ENCODE data around the gene SEC16A.
A peak's percentile ranks its signal among the peaks of the same experiment; 100 is the strongest.

The SEC16A gene

DNA sequence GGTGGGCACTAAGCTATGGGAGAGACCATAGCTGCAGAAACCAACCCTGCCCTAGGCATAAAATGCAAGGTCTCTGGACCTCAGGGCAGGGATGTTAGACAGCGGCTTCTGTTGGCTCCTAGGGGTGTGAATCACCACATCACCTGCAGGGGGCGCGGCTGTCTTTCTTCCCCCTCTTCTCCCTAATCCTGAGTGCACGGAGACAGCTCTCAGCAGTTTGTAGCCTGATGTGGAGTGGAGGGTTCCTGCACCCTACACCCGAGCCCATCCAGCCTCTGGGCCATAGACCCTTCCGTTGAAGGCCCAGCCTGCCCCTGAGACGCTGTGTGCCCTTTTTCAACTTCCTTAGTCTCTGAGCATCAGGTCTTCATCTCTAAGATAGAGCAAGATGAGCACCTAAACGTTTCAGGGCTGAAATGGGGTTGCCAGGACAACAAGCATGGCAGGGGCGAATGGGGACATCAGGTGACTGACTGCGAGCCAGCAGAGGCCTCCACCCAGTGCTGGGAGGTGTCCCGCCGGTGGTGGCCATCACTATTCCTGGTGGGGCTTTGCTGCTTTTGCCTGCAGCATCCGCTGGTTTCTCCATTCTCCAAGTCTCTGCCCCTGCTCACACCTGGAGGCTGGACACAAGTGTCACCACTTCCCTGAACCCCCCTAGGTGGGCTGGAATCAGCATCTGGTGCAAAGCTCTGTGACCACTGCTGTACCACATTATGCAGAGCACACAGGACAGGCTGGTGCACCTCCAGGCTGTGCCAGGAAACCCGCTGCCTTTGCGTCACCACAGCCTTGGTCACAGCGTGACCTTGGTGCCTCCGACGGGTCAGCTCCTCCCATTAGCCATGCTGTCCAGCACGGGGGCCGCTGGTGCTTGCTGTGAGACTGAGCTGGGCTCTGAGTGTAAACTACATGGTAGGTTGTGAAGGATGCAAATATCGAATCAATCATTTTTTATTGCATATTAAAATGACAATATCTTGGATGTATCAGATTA lies 2.5 kb upstream of the SEC16A start:
- DNase-seq (ENCODE audit: low read depth in 3 of 3), result peak; percentile 73 to 82 (median 74)

DNA sequence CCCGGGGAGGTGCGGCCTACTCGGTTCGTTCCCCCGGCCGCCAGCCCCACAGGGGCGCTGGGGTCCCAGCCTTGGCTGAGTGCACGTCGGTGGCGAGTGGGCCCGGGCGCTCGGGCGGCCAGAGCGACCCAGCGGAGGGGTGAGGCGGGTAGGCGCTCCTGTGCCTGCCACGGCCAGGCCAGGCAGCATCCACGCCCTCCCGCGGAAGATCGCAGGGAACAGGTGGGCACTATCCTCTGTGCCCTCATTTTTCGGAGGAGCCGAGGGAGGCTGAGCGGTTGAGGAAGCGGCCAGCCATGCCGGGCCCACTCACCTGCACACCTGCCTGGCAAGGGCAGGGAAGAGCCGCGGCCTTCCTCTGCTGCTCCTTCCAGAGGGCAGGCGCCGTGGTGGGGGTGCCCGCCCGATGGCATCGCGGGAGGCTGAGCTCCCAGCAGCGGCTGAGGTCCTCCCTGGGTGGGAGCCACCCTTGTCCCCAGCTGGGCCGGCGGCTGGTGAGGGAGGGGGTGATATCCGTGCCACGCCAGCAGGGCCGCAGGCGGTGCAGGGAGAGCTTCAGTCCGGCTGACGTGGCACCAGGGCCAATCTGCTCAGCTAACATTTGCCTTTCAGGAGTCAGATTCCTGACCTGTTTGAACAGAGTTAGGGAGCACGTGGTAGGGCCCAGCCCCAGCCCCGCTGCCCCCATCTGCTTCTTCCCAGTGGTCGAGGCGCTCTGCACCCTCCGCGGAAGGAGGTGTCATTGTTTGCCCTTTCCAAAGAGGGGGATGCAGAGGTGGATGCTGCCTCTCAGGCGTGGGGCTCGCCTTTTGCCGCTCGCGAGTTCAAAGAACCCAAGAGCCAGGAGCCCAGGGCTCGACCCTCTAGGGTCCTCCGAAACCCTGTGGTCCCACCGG lies 1.6 kb upstream of the SEC16A start:
- no peak for DNase-seq (ENCODE audit: low read depth in 3 of 3)

DNA sequence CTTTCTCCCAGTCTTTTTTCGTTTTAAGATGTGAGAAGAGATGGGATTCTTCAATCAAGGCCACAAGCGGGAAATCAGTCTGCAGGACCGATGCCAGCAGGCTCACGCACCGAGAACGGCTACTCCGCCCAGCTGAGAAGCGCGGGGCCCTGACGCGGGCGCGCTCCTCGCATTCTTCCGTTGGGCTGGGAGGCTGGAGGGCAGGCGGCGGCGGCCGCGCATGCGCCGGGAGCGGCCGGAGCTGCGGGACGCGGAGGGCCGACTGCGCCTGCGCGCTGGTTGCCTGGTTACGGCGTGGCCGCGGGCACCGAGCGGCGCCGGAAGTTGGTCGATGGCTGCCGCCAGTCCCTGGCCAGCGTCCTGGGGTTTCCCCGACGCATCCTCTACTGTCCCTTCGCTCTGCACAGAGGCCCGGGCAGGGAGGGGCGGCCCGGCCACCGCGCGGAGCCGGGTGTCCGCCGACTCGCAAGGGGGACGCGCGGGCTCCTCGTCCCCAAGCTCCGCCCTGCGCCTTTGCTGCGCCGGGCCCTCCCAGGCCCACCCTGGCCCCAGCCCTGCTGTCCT lies 831 bp upstream of the SEC16A start:
- peak; percentile 87 to 92 (median 91) for DNase-seq (ENCODE audit: low read depth in 3 of 3)

DNA sequence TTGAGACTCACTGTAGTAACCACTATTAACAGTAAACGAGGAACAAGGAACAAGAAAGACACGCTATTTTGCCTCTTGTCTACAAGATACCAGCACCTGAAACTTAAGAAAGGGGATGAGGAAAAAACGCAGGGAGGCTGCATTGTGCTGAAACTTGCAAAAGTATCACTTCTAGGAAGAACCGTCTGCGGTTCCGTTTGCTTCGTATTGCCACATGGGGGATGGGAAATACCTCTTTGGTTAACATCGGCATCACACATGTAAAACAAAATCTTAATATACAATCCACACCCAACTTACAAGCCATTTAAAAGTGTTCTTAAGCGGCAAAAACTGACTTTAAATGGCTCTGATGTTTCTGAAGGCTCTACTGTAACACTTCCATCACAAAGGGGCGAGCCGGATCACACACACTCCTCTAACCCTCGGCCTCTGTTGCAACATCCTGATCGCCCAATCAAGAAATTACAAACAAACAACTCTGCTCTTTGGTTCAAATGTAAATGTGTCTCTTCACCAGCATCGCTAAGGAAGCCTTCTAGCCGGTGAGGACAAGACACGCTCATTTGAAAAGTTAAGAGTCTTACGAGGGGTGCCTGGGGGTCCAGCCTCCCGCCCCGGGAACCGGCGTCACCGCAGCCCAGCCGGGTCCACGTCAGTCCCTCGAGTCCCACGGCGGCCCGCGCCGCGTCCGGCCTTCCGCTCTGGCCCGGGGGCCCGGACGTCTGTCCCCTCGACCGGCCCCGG lies 621 bp downstream of the SEC16A start:
- DNase-seq (ENCODE audit: low read depth in 3 of 3), result no peak

DNA sequence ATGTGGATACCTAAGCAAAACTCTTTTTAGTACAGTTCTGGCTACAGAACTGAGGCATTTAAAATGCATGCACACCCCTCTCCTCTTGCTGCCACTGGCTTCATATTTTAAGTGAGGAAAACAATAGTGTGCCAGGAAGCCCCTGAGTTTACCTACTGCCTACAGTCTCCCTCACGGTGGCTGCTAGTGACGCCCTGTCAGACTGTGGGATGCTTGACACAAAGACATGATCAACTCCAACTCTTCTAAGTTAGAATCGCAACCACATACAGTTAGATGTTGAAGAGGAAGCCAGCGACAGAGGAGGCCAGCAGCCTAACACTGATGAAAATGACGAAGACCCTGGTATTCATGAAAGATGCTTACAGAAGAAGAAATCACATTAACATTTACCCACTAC lies 1.3 kb downstream of the SEC16A start:
- DNase-seq (ENCODE audit: low read depth in 3 of 3), result no peak

DNA sequence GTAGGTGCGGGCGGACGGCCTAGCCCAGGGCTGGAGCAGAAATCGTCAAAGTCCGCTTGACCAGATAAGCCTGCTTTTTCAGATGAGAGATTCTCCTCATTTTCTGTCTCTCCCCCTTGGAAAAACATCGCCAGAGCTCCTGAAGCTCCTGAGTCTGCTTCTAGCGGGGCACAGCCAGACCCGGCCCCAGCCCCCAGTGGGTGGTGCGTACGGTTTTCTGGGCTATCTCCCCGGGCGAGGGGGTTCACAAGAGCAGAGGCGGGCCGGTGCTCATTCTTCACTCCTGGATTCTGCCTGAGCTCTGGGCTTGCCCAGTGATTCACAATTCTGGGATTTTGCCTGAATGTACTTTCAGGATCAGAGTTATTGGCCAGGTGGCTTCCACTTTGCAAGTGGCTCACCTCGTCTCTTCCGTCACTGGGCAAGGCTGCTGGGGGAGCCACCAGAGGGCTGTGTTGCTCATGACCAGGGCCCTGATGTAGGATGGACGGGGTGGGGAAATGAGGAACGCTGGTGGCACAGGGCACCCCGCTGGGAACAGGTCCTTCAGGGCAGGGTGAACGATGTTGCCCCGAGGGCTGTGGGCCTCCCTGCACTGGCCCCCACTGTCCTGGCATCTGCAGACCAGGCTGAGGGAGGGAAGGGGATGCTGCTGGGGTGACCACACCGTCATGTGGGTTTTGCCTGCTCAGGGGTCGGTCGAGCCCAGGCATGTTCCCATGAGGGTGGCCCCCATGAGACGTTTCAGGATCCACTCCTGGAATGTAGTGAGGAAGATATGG lies 6.3 kb downstream of the SEC16A start:
- no peak for DNase-seq (ENCODE audit: low read depth in 3 of 3)

DNA sequence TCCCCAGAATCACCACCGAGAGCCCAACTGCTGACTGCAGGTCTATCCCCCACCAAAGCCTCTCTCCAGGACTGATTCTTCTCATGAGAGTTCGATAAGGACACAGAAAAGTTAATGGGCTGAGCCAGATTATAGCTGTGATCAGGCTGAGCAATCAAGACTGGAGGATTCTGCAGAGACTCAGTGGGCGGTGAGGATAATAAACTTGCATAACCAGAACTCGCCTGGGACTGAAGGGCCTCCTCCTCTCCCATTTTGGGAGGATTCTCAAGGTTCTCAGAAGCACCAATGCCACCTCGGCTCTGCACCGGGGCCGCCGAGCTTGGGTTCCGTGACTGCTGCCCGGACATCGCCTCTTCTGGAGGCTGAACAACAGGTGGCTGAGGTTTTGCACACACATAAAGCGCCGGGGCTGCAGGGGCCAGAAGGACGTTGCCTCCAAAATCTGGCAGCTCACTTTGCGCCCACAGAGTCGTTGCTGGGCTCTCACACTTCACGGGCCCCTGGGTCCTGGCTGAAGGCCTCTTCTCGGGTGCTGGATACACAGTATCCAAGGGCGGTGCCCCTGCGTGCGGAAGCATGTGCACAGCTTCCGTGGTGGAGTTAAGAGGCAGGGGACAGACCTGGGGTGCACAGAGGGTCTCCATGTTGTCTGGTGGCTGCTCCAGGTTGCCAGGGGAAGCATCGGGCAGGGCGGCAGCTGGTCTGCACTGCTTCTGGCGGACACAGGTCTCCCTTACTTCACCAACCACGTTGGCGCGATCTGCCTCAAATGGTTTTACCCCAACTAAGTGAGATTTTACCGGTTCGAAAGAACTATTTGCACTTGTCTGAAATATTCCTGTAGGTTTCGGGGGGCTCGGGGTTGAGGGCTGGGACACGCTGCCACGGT lies 7.6 kb downstream of the SEC16A start:
- DNase-seq (ENCODE audit: low read depth in 3 of 3), result no peak

DNA sequence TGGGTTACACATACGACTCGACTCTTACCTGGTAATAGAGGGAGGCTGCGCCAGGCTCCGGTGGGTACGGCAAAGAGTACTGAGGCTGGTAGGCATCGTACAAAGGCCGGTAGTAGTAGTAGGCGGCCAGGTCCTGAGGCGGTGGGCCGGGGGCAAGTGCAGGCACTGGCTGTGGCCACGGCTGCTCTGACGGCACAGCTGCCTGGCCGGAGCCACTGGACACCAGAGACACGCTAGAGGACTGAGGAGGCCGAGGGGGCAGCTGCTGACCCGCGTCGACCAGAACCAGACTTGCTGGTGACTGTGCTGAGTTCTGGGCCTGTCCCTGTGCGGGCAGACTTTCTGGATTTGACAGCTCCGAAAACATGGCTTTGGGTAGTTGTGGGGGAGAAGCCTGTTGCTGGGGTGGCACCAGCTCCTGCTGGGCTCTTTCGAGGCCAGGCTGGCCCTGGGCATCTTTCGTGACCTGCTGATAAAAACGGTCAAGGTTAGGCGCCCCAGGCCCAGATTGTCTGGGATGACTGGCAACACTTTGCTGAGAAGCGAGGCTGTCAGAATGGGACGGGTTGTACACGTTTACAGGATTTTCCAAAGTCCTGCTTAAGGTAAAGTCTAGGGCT lies 8.7 kb downstream of the SEC16A start:
- no peak for DNase-seq (ENCODE audit: low read depth in 3 of 3)

DNA sequence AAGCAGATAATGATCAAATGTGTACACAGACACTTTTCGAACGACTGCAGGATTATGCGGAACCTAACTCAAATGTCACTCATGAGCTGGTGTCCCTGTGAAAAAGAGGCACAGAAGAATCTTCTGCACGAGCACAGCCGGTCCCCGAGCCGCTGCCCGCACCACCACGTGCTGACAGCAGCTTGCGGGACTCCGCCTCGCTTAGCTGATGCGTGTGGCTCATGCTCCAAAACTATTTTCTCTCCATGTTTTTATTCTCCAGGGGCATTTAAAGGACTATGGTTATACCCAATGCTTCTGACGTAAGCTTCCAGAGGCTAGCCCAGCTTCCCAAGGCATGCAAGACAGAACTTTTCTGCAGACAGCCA lies 9.5 kb downstream of the SEC16A start:
- no peak for DNase-seq (ENCODE audit: low read depth in 3 of 3)

DNA sequence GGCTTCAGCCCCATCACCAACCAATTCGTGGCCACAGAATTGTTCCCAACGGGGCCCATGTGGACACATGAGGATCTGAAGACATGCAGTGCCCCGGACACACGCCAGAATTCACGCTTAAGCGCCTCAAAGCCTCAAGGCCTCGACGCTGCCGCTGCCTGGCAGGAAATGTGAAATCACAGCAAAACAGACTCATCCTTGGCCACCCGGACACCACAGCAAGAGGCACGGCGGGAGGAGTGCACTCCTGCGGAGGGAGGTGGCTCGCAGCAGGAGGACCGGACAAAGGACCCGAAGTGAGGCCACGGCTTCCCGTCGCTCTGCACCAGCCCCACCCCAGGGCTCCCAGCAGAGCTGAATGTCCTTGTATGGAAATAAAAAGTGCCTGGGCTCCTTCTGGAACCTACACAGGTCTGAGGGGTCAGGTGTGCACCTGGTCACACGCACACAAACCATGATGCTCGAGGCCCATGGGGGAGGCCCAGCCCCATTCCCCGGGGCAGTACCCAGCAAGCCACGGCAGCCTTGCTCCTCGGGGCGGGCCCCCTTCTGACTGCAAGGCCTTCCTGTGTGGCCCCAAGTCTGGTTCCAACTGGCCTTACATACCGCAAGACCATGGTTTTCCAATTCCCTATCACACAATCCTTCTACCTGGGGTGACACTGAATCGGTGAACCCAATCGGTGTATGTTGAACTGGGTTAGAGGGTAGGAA lies 10.0 kb downstream of the SEC16A start:
- DNase-seq (ENCODE audit: low read depth in 3 of 3), result no peak

DNA sequence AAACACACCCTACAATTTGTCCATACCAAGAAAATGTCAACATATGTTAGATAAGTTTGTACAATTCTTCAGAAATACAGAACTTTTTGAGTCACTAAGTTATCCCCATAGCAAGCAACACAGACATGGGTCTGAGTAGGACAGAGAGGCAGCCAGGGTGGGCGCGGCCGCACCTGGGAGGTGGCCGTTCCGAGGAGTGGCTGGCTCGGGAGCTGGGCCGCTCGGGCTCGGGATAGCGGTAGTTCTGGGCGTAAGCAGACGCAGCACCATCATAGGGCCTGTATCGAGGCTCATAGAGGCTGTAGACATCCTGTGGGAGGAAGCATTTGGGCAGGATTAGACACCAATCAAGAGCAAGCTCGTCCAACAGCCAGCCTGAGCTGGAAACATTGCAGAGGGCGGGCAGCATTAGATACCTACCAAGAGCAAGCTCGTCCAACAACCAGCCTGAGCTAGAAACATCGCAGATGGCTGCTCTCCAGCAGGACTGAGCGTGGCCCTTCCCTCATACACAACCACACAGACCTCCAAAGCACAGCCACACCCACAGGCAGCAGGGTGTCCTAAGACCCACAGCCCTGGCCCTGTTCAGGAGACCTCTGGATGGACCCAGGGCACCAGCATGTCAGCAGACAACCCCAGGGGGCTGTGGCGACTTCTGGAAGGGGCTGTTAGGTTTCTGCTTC lies 10.9 kb downstream of the SEC16A start:
- DNase-seq (ENCODE audit: low read depth in 3 of 3), result no peak

DNA sequence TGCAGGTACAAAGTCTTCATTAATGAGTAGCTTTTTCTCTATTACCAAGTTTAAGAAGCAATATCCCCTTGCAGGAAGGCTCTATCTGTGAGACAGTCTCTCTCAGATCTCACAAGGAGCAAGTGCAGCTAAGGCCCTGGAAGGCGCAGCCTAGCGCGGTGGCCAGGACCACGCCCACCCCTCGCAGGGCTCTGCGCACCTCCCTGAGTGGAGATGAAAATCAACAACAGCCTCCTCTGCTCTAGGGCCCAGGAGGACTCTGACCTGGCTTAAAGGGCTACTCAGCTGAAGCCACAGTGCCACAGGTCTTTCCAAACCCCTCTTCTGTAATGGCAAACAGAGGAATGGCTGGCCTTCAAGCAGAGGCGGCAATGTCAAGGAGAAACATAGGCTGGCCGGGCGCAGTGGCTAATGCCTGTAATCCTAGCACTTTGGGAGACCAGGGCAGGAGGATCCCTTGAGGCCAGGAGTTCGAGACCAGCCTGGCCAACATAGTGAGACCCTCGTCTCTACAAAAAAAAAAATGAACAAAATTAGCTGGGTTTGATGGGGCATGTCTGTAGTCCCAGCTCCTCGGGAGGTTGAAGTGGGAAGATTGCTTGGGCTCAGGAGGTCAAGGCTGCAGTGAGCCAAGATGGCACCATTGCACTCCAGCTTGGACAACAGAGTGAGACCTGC lies 11.9 kb downstream of the SEC16A start:
- no peak for DNase-seq (ENCODE audit: low read depth in 3 of 3)

DNA sequence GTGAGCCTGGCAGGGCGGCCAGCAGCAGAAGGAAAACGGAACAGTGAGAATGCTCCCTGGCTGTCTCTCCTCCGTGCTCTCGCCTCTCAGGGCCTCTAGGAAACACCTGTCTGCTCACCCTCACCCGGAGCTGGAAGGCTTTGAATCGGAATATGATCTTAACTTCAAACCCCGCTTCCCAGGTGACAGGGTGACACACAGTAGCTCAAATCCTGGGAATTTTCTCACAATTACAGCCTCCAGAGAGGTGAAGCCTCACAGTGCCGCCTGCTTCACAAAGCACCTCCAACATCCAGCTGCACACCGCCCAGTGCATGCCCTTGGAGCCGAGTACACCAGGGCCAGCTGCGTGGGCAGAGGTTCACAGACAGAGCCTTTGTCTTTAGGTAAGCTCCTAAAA lies 12.5 kb downstream of the SEC16A start:
- no peak for DNase-seq (ENCODE audit: low read depth in 3 of 3)

DNA sequence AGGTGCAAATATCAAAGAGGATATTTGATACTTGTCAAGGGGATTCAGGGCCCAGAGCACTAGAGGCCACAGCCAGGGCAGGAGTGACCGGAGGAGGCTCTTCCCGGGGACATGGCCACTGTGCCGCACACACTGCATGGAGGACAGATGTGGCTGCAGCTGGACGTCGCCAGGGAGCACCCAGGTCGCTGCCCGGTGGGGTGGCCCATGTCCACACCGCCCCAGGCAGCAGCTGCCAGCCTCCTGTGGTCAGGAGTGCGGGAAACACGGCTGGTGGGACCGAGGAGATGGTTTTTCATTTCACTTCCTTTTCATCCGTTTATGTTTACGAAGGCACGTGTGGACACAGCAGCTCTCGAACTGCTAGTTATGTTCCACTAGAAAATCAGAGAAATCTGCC lies 15.1 kb downstream of the SEC16A start:
- DNase-seq (ENCODE audit: low read depth in 3 of 3), result no peak

DNA sequence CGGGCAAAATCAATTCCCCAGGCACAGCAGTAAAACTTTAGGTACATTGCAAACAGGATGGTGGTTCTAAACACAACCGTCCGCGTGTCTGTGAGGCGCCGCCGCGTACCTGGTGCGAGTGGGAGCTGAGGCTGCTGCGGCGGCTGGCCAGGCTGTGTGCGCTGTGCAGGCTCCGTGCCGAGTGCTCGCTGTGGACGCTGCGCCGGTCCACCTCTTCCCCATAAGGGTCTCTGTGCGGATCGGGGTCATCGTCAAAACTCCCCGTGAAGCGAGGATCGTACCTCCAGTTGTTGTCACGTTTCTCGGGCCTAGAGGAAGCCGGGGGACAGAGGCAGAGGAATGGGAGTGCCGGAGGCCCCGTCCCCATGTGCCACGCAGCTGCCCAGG lies 16.7 kb downstream of the SEC16A start:
- DNase-seq (ENCODE audit: low read depth in 3 of 3), result no peak

DNA sequence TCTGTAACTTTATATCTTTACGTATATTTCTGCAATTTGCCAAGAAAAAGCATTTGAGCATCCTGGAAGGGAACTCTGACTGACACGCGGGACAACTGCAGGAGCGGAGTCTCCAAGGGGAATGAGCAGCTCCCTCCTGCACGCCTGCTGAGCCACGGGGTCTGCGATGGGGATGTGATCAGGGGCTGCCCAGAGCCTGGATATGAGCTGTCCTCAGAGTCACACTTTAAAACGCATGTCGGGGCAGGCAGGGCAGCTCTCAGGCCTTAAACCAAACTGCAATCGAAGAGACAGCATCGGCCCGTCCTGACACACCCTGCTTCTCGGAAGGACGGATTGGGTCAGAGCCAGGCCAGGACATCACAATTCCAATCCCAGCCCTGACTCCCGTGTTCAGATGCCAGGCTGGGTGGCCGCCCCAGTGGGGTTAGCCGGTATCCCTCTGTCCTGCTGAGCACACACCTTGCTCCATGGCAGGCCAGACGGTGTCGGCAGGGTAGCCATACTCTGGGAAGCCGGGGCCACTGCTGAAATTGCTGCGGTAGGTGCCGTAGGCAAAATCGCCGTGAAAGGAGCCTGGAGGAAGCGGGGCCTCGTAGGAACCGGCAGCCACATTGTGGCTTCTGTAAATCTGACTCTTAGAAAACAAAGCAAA lies 17.2 kb downstream of the SEC16A start:
- DNase-seq (ENCODE audit: low read depth in 3 of 3), result no peak

DNA sequence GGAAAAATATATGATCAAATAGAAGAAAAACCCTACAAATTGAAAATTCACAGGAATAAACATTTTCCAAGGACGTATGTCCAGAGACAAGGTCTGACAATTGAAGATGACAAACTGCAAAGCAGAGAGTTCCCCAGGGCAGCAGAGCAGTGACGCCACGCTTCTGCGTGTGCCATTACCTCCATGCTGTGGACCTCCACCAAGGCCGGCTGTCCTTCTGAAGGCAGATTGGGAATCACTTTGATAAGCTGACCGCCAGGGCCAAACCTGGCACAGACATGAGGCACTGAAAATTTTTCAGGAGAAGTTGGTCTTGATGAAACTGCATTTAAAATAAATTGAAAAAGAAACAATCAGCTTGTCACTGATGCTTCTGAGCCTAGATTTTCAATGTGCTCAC lies 18.6 kb downstream of the SEC16A start:
- no peak for DNase-seq (ENCODE audit: low read depth in 3 of 3)

Data from stimulated activated CD4-positive, alpha-beta T cell treated with anti-CD3 and anti-CD28 coated beads, TNF-alpha, amount 100 ng/mL, for 24 hours (primary cell).